Stimulated activated CD8-positive, alpha-beta memory T cell treated with anti-CD3 and anti-CD28 coated beads, Interleukin-2, amount 100 ng/mL, for 1 hour (primary cell): Measurements from ENCODE around the gene ARHGAP6.
"Not testable (repeated sequence)": the region's sequence is repeated elsewhere in the genome, so short reads cannot be mapped to it uniquely, and the experiment has no call there.

Source experiments
- DNase-seq, 2 donors: peaks; one replicate each; pipeline ENCODE4 v3.0.0-alpha.2; 2020; ENCODE audit warnings: low read depth in 2 of 2

The ARHGAP6 gene

GRCh38 chrX:11395859-11396258 is 269.9 kb downstream of the ARHGAP6 start:
- DNase-seq = no peak

GRCh38 chrX:11393949-11394654 is 271.6 kb downstream of the ARHGAP6 start:
- no peak for DNase-seq

GRCh38 chrX:11386812-11387211 is 278.9 kb downstream of the ARHGAP6 start:
- DNase-seq = no peak

- no peak for DNase-seq
Measured at GRCh38 chrX:11386001-11386523, 279.7 kb downstream of the ARHGAP6 start.

- DNase-seq = no peak
Measured at GRCh38 chrX:11382930-11383329, 282.8 kb downstream of the ARHGAP6 start.

GRCh38 chrX:11381464-11381863 is 284.3 kb downstream of the ARHGAP6 start:
- DNase-seq = no peak

- DNase-seq = no peak
Measured at GRCh38 chrX:11380187-11380844, 285.4 kb downstream of the ARHGAP6 start.

- DNase-seq = no peak
Measured at GRCh38 chrX:11376163-11376562, 289.6 kb downstream of the ARHGAP6 start.

GRCh38 chrX:11375614-11376119 is 290.1 kb downstream of the ARHGAP6 start:
- no peak for DNase-seq

- no peak for DNase-seq
Measured at GRCh38 chrX:11374570-11374969, 291.1 kb downstream of the ARHGAP6 start.

- DNase-seq = no peak
Measured at GRCh38 chrX:11371106-11371505, 294.6 kb downstream of the ARHGAP6 start.

- DNase-seq = no peak
Measured at GRCh38 chrX:11367609-11368430, 297.9 kb downstream of the ARHGAP6 start.

GRCh38 chrX:11366998-11367595 is 298.6 kb downstream of the ARHGAP6 start:
- no peak for DNase-seq

GRCh38 chrX:11365426-11365825 is 300.3 kb downstream of the ARHGAP6 start:
- DNase-seq = no peak

- no peak for DNase-seq
Measured at GRCh38 chrX:11364835-11365234, 300.9 kb downstream of the ARHGAP6 start.

GRCh38 chrX:11363825-11364224 is 301.9 kb downstream of the ARHGAP6 start:
- not testable (repeated sequence) for DNase-seq

GRCh38 chrX:11363069-11363594 is 302.6 kb downstream of the ARHGAP6 start:
- DNase-seq = no peak

- not testable (repeated sequence) for DNase-seq
Measured at GRCh38 chrX:11361666-11362065, 304.1 kb downstream of the ARHGAP6 start.

GRCh38 chrX:11355944-11356343 is 309.8 kb downstream of the ARHGAP6 start:
- DNase-seq = not testable (repeated sequence)

GRCh38 chrX:11355259-11355909 is 310.3 kb downstream of the ARHGAP6 start:
- no peak for DNase-seq

- DNase-seq = no peak
Measured at GRCh38 chrX:11352296-11352741, 313.4 kb downstream of the ARHGAP6 start.
